HEK293 (cell line): ENCODE data around the gene TBC1D5.

ENCODE experiments used
- ATF2 ChIP-seq: fragments of 450-650 bp; formaldehyde crosslinking; IDR thresholded peaks from 2 replicates; pipeline ENCODE4 v1.5.1; 2016; ENCODE audit warnings: missing biosample characterization, missing genetic modification characterization, low read depth
- CTCF ChIP-seq: fragments of 450-650 bp; formaldehyde crosslinking; IDR thresholded peaks from 2 replicates; pipeline ENCODE4 v1.5.1; 2016; ENCODE audit warnings: missing biosample characterization, missing genetic modification characterization
- ZBTB20 ChIP-seq: fragments of 450-650 bp; formaldehyde crosslinking; IDR thresholded peaks from 2 replicates; pipeline ENCODE4 v1.5.1; 2016; ENCODE audit warnings: missing biosample characterization, missing genetic modification characterization
- ZNF184 ChIP-seq: fragments of 450-650 bp; IDR thresholded peaks from 2 replicates; pipeline ENCODE4 v1.5.1; 2018; ENCODE audit warnings: missing biosample characterization, mild to moderate bottlenecking, missing genetic modification characterization
- ZNF274 ChIP-seq, 2 experiments: fragments of 200-500 bp in 1 of 2; fragments of 450-650 bp in 1 of 2; sonication (Bioruptor generic) in 1 of 2; formaldehyde crosslinking in 1 of 2; IDR thresholded peaks; 2 replicates each; pipeline versions ENCODE4 v1.5.1 to v1.6.1; 2014 to 2016; ENCODE audit warnings: borderline replicate concordance in 1 of 2, inconsistent platforms in 1 of 2, low read length in 1 of 2, missing biosample characterization in 1 of 2, missing genetic modification characterization in 1 of 2
- ZNF302 ChIP-seq: fragments of 450-650 bp; formaldehyde crosslinking; IDR thresholded peaks from 2 replicates; pipeline ENCODE4 v1.5.1; 2016; ENCODE audit warnings: missing biosample characterization, missing genetic modification characterization, low read depth
- ZNF514 ChIP-seq: fragments of 450-650 bp; formaldehyde crosslinking; IDR thresholded peaks from 2 replicates; pipeline ENCODE4 v1.5.1; 2016; ENCODE audit warnings: missing biosample characterization, missing genetic modification characterization
- ZNF626 ChIP-seq: fragments of 450-650 bp; sonication (Bioruptor Pico); formaldehyde crosslinking; IDR thresholded peaks from 2 replicates; pipeline ENCODE4 v1.5.1; 2018; ENCODE audit warnings: missing biosample characterization, missing genetic modification characterization, inconsistent platforms
- ZNF747 ChIP-seq: fragments of 450-650 bp; formaldehyde crosslinking; IDR thresholded peaks from 2 replicates; pipeline ENCODE4 v1.5.1; 2016; ENCODE audit warnings: missing biosample characterization, missing genetic modification characterization
- ZSCAN18 ChIP-seq: fragments of 450-650 bp; formaldehyde crosslinking; IDR thresholded peaks from 2 replicates; pipeline ENCODE4 v1.5.1; 2016; ENCODE audit warnings: missing biosample characterization, missing genetic modification characterization

GRCh38 chr3:17655743-17656142, 86.7 kb downstream of the TBC1D5 start:
- TF ChIP-seq CTCF (tag by site-specific recombination) = no peak
- no peak for TF ChIP-seq ZNF302 (tag by site-specific recombination)
- no peak for TF ChIP-seq ZNF274 (IDR thresholded peaks at IDR 0.05; ENCODE audit: low read length)
- TF ChIP-seq ZNF274 (tag by site-specific recombination; IDR thresholded peaks at IDR 0.05; ENCODE audit: borderline replicate concordance) = no peak
- TF ChIP-seq ZNF626 (tag by site-specific recombination) = no peak
- TF ChIP-seq ZSCAN18 (tag by site-specific recombination) = no peak
- no peak for TF ChIP-seq ZBTB20
- no peak for TF ChIP-seq ATF2 (tag by site-specific recombination)
- no peak for TF ChIP-seq ZNF747 (tag by site-specific recombination)
- TF ChIP-seq ZNF514 (tag by site-specific recombination) = no peak
- no peak for TF ChIP-seq ZNF184 (tag by site-specific recombination)
